ENCODE data around the gene ZNF35. TPM values are rescaled to one million over a fixed set of nuclear protein-coding genes. Genes with fewer than 3 reads are reported as not detected.

ZNF35 gene
- polyA plus RNA-seq = 1 to 10 TPM; 2.8 to 4.7 TPM

GRCh38 chr3:44648564-44649229 is at the start of gene ZNF35:
TSS of gene ZNF35 (plus strand) at chr3:44648732. CDS start at chr3:44651068, 2,336 bp downstream.
- Histone ChIP-seq H3K4me1 (ENCODE audit: control insufficient read depth in 2 of 2, insufficient read depth in 2 of 2, low read length in 1 of 2) (peaks cover 0 to 3% of the 10 kb centered on the region in 2 donors), H3K4me3 (ENCODE audit: low read depth in 1 of 2, low read length in 2 of 2) (peak within 1 kb of the TSS; percentile 76 to 84), H3K36me3 (ENCODE audit: control insufficient read depth in 2 of 2, insufficient read depth in 2 of 2, low read length in 1 of 2) (peaks cover 9 to 12% of the 10 kb centered on the region in 2 donors), H3K27ac (ENCODE audit: low read depth in 2 of 2, low read length in 1 of 2) (peak within 1 kb of the TSS; percentile 18 to 62), H3K9me3 (ENCODE audit: control insufficient read depth in 2 of 2, insufficient read depth in 1 of 2, low read depth in 1 of 2, low read length in 1 of 2) (no peaks in the 10 kb centered on the region), H3K27me3 (ENCODE audit: control insufficient read depth in 1 of 2, insufficient read depth in 2 of 2, low read length in 2 of 2) (no peaks in the 10 kb centered on the region)
- 1% methylated on average over 37 of the region's 37 CpGs for WGBS, 2 donors

DNA sequence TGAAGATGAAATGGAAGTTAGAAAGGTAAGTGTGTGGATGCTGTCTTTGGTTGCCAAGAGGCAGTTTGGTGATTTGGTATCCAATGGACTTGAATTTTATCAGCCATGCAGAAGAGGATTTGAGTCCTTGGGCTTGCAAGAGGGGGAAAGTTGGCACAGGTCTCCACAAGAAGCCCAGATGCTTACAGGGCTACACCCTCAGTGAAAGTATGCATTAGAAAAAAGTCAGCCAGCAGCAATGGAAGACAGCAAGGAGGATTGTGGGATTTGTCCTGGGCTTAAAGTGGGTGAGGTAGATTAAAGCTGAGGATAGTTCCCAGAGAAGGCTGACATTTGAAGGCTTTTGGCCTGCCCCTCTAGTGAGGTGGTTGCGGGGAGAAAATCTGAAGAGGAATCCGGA is 46.8 kb upstream of the ZNF35 start:
- Histone ChIP-seq H3K36me3 (ENCODE audit: control insufficient read depth in 2 of 2, insufficient read depth in 2 of 2, low read length in 1 of 2) (no peaks in the 10 kb centered on the region), H3K27ac (ENCODE audit: low read depth in 2 of 2, low read length in 1 of 2) (no peak overlapping the region), H3K9me3 (ENCODE audit: control insufficient read depth in 2 of 2, insufficient read depth in 1 of 2, low read depth in 1 of 2, low read length in 1 of 2) (no peaks in the 10 kb centered on the region), H3K4me3 (ENCODE audit: low read depth in 1 of 2, low read length in 2 of 2) (no peak overlapping the region), H3K27me3 (ENCODE audit: control insufficient read depth in 1 of 2, insufficient read depth in 2 of 2, low read length in 2 of 2) (no peaks in the 10 kb centered on the region), H3K4me1 (ENCODE audit: control insufficient read depth in 2 of 2, insufficient read depth in 2 of 2, low read length in 1 of 2) (no peaks in the 10 kb centered on the region)
- WGBS, 2 donors = 95 to 99% methylated on average over 2 of the region's 2 CpGs

- Histone ChIP-seq H3K4me1 (ENCODE audit: control insufficient read depth in 2 of 2, insufficient read depth in 2 of 2, low read length in 1 of 2) (no peaks in the 10 kb centered on the region), H3K9me3 (ENCODE audit: control insufficient read depth in 2 of 2, insufficient read depth in 1 of 2, low read depth in 1 of 2, low read length in 1 of 2) (no peaks in the 10 kb centered on the region), H3K27me3 (ENCODE audit: control insufficient read depth in 1 of 2, insufficient read depth in 2 of 2, low read length in 2 of 2) (no peaks in the 10 kb centered on the region), H3K36me3 (ENCODE audit: control insufficient read depth in 2 of 2, insufficient read depth in 2 of 2, low read length in 1 of 2) (no peaks in the 10 kb centered on the region), H3K27ac (ENCODE audit: low read depth in 2 of 2, low read length in 1 of 2) (no peak overlapping the region), H3K4me3 (ENCODE audit: low read depth in 1 of 2, low read length in 2 of 2) (no peak overlapping the region)
Measured at GRCh38 chr3:44612678-44613077, 35.9 kb upstream of the ZNF35 start.

DNA sequence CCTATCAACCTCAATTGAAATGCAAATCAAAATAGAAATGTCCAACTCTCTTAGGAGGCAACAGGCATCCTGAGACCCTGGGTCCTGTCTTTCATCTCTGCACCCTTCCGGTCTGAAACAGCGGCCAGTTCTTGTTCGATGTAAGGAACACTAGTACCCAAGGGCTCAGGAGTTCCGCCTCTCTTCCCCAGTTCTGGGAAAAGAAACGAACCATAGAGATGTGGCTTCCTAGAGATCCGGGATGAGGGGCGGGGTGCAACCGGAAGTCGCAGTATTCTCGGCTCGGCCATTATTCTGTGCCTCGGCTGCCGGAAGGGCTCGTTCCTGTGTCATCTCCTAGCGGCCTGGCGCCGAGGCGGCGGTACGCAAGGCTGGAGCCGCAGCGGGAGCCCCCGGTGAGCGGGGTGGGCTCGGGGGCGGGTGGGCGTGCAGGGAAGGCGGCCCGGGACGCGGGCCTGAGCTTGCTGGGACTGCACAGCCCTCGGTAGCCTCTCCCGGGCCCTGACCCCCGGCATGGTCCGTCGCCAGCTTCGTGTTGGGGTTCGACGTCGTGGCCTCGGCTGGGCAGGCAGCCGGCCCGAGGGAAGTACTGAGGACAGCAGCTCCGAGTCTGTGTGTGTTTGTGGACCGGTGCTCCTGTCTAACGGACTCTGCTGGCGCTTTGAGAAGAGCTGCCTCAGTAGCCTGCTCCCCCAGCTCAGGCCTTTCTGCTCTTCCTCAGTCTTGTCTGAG is 23.6 kb upstream of the ZNF35 start, which contains the start of gene ZNF197:
Gene ZNF197 (plus strand): TSS at position 288 of the 732 bp plus-strand sequence. CDS start 4,119 bp downstream, outside the sequence.
- Histone ChIP-seq H3K9me3 (ENCODE audit: control insufficient read depth in 2 of 2, insufficient read depth in 1 of 2, low read depth in 1 of 2, low read length in 1 of 2) (no peaks in the 10 kb centered on the region), H3K27ac (ENCODE audit: low read depth in 2 of 2, low read length in 1 of 2) (peak within 1 kb of the TSS; percentile 81 to 89), H3K4me3 (ENCODE audit: low read depth in 1 of 2, low read length in 2 of 2) (peak within 1 kb of the TSS; percentile 74 to 97), H3K4me1 (ENCODE audit: control insufficient read depth in 2 of 2, insufficient read depth in 2 of 2, low read length in 1 of 2) (no peaks in the 10 kb centered on the region), H3K27me3 (ENCODE audit: control insufficient read depth in 1 of 2, insufficient read depth in 2 of 2, low read length in 2 of 2) (no peaks in the 10 kb centered on the region), H3K36me3 (ENCODE audit: control insufficient read depth in 2 of 2, insufficient read depth in 2 of 2, low read length in 1 of 2) (no peaks in the 10 kb centered on the region)
- WGBS, 2 donors = 0 to 1% methylated on average over 44 to 47 of the region's 47 CpGs

- no peaks in the 10 kb centered on the region for H3K4me1 ChIP-seq (ENCODE audit: control insufficient read depth in 2 of 2, insufficient read depth in 2 of 2, low read length in 1 of 2)
Measured at GRCh38 chr3:44628716-44629115, 19.8 kb upstream of the ZNF35 start.

GRCh38 chr3:44632193-44632592 is 16.3 kb upstream of the ZNF35 start:
- H3K27me3 ChIP-seq (ENCODE audit: control insufficient read depth in 1 of 2, insufficient read depth in 2 of 2, low read length in 2 of 2) = no peaks in the 10 kb centered on the region
- H3K36me3 ChIP-seq (ENCODE audit: control insufficient read depth in 2 of 2, insufficient read depth in 2 of 2, low read length in 1 of 2) = peaks cover 3 to 10% of the 10 kb centered on the region in 2 donors
- WGBS, 2 donors = 95 to 96% methylated on average over 3 of the region's 3 CpGs
- no peaks in the 10 kb centered on the region for H3K4me1 ChIP-seq (ENCODE audit: control insufficient read depth in 2 of 2, insufficient read depth in 2 of 2, low read length in 1 of 2)
- H3K4me3 ChIP-seq (ENCODE audit: low read depth in 1 of 2, low read length in 2 of 2) = no peak overlapping the region
- no peak overlapping the region for H3K27ac ChIP-seq (ENCODE audit: low read depth in 2 of 2, low read length in 1 of 2)
- no peaks in the 10 kb centered on the region for H3K9me3 ChIP-seq (ENCODE audit: control insufficient read depth in 2 of 2, insufficient read depth in 1 of 2, low read depth in 1 of 2, low read length in 1 of 2)

More at GRCh38 chr3:44628716-44629115, 19.8 kb upstream of the ZNF35 start:
- no peaks in the 10 kb centered on the region for H3K9me3 ChIP-seq (ENCODE audit: control insufficient read depth in 2 of 2, insufficient read depth in 1 of 2, low read depth in 1 of 2, low read length in 1 of 2)
- no peak overlapping the region for H3K4me3 ChIP-seq (ENCODE audit: low read depth in 1 of 2, low read length in 2 of 2)
- no peak overlapping the region for H3K27ac ChIP-seq (ENCODE audit: low read depth in 2 of 2, low read length in 1 of 2)
- no peaks in the 10 kb centered on the region for H3K27me3 ChIP-seq (ENCODE audit: control insufficient read depth in 1 of 2, insufficient read depth in 2 of 2, low read length in 2 of 2)
- peaks cover 3 to 8% of the 10 kb centered on the region in 2 donors for H3K36me3 ChIP-seq (ENCODE audit: control insufficient read depth in 2 of 2, insufficient read depth in 2 of 2, low read length in 1 of 2)
- 82 to 88% methylated on average over 2 of the region's 2 CpGs for WGBS, 2 donors

DNA sequence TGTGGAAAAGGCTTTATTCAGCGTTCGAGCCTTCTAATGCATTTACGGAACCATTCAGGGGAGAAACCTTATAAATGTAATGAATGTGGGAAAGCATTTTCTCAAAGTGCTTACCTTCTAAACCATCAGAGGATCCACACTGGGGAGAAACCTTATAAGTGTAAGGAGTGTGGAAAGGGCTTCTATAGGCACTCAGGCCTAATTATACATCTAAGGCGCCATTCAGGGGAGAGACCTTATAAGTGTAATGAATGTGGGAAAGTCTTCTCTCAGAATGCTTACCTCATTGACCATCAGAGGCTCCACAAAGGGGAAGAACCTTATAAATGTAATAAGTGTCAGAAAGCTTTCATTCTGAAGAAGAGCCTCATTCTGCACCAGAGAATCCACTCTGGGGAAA is 6.2 kb upstream of the ZNF35 start:
- 98% methylated on average over 4 of the region's 4 CpGs for WGBS, 2 donors
- peaks cover 7 to 11% of the 10 kb centered on the region in 2 donors for H3K36me3 ChIP-seq (ENCODE audit: control insufficient read depth in 2 of 2, insufficient read depth in 2 of 2, low read length in 1 of 2)
- H3K27ac ChIP-seq (ENCODE audit: low read depth in 2 of 2, low read length in 1 of 2) = no peak overlapping the region
- peaks cover 0 to 9% of the 10 kb centered on the region in 2 donors for H3K9me3 ChIP-seq (ENCODE audit: control insufficient read depth in 2 of 2, insufficient read depth in 1 of 2, low read depth in 1 of 2, low read length in 1 of 2)
- H3K4me1 ChIP-seq (ENCODE audit: control insufficient read depth in 2 of 2, insufficient read depth in 2 of 2, low read length in 1 of 2) = no peaks in the 10 kb centered on the region
- no peaks in the 10 kb centered on the region for H3K27me3 ChIP-seq (ENCODE audit: control insufficient read depth in 1 of 2, insufficient read depth in 2 of 2, low read length in 2 of 2)
- no peak overlapping the region for H3K4me3 ChIP-seq (ENCODE audit: low read depth in 1 of 2, low read length in 2 of 2)

DNA sequence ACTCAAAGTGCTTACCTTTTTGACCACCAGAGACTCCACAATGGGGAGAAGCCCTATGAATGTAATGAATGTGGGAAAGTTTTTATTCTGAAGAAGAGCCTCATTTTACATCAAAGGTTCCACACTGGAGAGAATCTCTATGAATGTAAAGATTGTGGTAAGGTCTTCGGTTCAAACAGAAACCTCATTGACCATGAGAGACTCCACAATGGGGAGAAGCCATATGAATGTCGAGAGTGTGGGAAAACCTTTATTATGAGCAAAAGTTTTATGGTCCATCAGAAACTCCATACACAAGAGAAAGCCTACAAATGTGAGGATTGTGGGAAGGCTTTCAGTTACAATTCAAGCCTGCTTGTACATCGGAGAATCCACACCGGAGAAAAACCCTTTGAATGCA is 5.5 kb upstream of the ZNF35 start:
- Histone ChIP-seq H3K36me3 (ENCODE audit: control insufficient read depth in 2 of 2, insufficient read depth in 2 of 2, low read length in 1 of 2) (peaks cover 7 to 11% of the 10 kb centered on the region in 2 donors), H3K27ac (ENCODE audit: low read depth in 2 of 2, low read length in 1 of 2) (no peak overlapping the region), H3K4me3 (ENCODE audit: low read depth in 1 of 2, low read length in 2 of 2) (no peak overlapping the region), H3K27me3 (ENCODE audit: control insufficient read depth in 1 of 2, insufficient read depth in 2 of 2, low read length in 2 of 2) (no peaks in the 10 kb centered on the region), H3K4me1 (ENCODE audit: control insufficient read depth in 2 of 2, insufficient read depth in 2 of 2, low read length in 1 of 2) (no peaks in the 10 kb centered on the region), H3K9me3 (ENCODE audit: control insufficient read depth in 2 of 2, insufficient read depth in 1 of 2, low read depth in 1 of 2, low read length in 1 of 2) (peaks cover 0 to 9% of the 10 kb centered on the region in 2 donors)
- WGBS, 2 donors = 96 to 100% methylated on average over 4 of the region's 4 CpGs

DNA sequence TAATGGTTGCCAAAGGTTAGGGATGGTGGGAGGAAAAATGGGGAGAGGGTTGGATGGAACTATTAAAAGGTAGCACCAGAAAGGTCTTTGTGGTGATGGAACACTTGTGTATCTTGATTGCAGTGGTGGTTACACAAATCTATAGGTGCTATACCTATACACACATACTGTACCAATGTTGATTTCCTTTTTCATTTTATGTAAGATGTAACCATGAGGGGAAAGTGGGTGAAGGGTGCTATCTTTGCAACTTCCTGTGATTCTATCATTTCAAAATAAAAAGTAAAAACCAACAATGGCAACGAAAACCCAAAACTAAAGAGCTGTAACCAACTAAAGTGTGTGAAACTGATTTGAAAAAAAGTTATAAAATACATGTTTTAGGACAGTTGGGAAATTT is 761 bp upstream of the ZNF35 start:
- H3K27me3 ChIP-seq (ENCODE audit: control insufficient read depth in 1 of 2, insufficient read depth in 2 of 2, low read length in 2 of 2) = no peaks in the 10 kb centered on the region
- H3K36me3 ChIP-seq (ENCODE audit: control insufficient read depth in 2 of 2, insufficient read depth in 2 of 2, low read length in 1 of 2) = peaks cover 5 to 7% of the 10 kb centered on the region in 2 donors
- H3K4me1 ChIP-seq (ENCODE audit: control insufficient read depth in 2 of 2, insufficient read depth in 2 of 2, low read length in 1 of 2) = peaks cover 0 to 3% of the 10 kb centered on the region in 2 donors
- WGBS, 2 donors = 77 to 87% methylated on average over 1 of the region's 1 CpG
- H3K9me3 ChIP-seq (ENCODE audit: control insufficient read depth in 2 of 2, insufficient read depth in 1 of 2, low read depth in 1 of 2, low read length in 1 of 2) = peaks cover 0 to 3% of the 10 kb centered on the region in 2 donors
- no peak overlapping the region for H3K4me3 ChIP-seq (ENCODE audit: low read depth in 1 of 2, low read length in 2 of 2)
- H3K27ac ChIP-seq (ENCODE audit: low read depth in 2 of 2, low read length in 1 of 2) = no peak overlapping the region

All from esophagus (tissue), 2 donors.